ENCODE measurements around the gene TMC6. TPM values are rescaled to one million over a fixed set of nuclear protein-coding genes. Genes with fewer than 3 reads are reported as not detected.
A peak's percentile ranks its signal among the peaks of the same experiment; 100 is the strongest.

Gene TMC6
- total RNA-seq, 2 donors from 2014 or later, result 36.1 to 65.2 TPM

DNA sequence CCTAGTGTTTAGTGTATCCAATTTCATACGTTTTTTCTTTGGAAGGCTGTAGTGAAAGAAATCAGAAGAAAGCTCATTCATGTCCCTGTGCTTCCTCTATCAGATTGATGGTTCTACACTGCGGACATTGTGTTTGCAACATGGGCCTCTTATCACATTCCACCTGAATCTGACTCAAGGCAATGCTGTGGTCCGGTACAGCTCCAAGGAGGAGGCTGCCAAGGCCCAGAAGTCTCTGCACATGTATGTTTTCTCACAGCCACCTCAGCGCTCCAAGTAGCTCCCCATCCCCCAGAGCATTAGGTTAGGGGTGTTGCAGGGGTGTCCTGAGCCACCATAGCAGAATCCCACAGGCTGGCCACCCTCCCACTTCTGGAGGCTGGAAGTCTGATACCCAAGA, 25.2 kb downstream of the TMC6 start:
- Histone ChIP-seq H3K36me3 (peaks cover 5 to 9% of the 10 kb centered on the region in 2 donors), H3K27me3 (replicated peaks; ENCODE audit: insufficient read depth) (no peaks in the 10 kb centered on the region), H3K4me3 (no peak overlapping the region), H3K4me1 (replicated peaks) (no peaks in the 10 kb centered on the region), H3K27ac (peak overlapping the region in 1 of 2 donors; percentile 25), H3K9me3 (no peaks in the 10 kb centered on the region)
- 35% methylated on average over 4 of the region's 4 CpGs for WGBS
- no peak for DNase-seq (ENCODE audit: low spot score)
- no peak for TF ChIP-seq POLR2AphosphoS5 (IDR thresholded peaks at IDR 0.05)
- TF ChIP-seq, protein P1, sequence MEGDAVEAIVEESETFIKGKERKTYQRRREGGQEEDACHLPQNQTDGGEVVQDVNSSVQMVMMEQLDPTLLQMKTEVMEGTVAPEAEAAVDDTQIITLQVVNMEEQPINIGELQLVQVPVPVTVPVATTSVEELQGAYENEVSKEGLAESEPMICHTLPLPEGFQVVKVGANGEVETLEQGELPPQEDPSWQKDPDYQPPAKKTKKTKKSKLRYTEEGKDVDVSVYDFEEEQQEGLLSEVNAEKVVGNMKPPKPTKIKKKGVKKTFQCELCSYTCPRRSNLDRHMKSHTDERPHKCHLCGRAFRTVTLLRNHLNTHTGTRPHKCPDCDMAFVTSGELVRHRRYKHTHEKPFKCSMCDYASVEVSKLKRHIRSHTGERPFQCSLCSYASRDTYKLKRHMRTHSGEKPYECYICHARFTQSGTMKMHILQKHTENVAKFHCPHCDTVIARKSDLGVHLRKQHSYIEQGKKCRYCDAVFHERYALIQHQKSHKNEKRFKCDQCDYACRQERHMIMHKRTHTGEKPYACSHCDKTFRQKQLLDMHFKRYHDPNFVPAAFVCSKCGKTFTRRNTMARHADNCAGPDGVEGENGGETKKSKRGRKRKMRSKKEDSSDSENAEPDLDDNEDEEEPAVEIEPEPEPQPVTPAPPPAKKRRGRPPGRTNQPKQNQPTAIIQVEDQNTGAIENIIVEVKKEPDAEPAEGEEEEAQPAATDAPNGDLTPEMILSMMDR (IDR thresholded peaks at IDR 0.05), result no peak
- TF ChIP-seq POLR2A (IDR thresholded peaks at IDR 0.05), result no peak
- intact Hi-C loops (cut with DNase I), result loop anchor here (10.0 kb wide), 1 partner anchor 59 kb away; no protein-coding TSS in a partner anchor

DNA sequence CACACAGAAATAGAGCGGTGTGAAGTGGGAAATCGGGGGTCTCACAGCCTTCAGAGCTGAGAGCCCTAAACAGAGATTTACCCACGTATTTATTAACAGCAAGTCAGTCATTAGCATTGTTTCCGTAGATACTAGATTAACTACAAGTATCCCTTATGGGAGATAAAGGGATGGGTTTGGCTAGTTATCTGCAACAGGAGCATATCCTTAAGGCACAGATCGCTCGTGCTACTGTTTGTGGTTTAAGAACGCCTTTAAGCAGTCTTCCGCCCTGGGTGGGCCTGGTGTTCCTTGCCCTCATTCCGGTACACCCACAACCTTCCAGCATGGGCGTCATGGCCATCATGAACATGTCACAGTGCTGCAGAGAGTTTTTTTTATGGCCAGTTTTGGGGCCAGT, 27.0 kb downstream of the TMC6 start:
- TF ChIP-seq, protein P1 (IDR thresholded peaks at IDR 0.05), result no peak
- TF ChIP-seq POLR2AphosphoS5 (IDR thresholded peaks at IDR 0.05), result no peak
- TF ChIP-seq POLR2A (IDR thresholded peaks at IDR 0.05), result no peak
- DNase-seq (ENCODE audit: low spot score), result no peak
- intact Hi-C loops (cut with DNase I), result loop anchor here (10.0 kb wide), 1 partner anchor 57 kb away; no protein-coding TSS in a partner anchor
- H3K4me3 ChIP-seq, result no peak overlapping the region
- no peaks in the 10 kb centered on the region for H3K27me3 ChIP-seq (replicated peaks; ENCODE audit: insufficient read depth)
- 95% methylated on average over 10 of the region's 10 CpGs for WGBS
- peaks cover 5 to 16% of the 10 kb centered on the region in 2 donors for H3K36me3 ChIP-seq
- no peaks in the 10 kb centered on the region for H3K9me3 ChIP-seq
- no peak overlapping the region for H3K27ac ChIP-seq
- no peaks in the 10 kb centered on the region for H3K4me1 ChIP-seq (replicated peaks)

DNA sequence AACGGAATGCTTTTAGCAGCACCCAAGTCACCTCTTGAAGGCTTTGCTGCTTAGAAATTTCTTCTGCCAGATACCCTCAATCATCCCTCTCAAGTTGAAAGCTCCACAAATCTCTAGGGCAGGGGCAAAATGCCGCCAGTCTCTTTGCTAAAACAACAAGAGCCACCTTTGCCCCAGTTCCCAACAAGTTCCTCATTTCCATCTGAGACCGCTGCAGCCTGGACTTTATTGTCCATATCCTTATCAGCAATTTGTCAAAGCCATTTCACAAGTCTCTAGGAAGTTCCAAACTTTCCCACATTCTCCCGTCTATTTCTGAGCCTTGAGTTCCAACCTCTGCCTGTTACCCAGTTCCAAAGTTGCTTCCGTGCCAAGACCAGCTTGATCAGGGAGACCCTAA, 27.4 kb downstream of the TMC6 start:
- peaks cover 5 to 16% of the 10 kb centered on the region in 2 donors for H3K36me3 ChIP-seq

DNA sequence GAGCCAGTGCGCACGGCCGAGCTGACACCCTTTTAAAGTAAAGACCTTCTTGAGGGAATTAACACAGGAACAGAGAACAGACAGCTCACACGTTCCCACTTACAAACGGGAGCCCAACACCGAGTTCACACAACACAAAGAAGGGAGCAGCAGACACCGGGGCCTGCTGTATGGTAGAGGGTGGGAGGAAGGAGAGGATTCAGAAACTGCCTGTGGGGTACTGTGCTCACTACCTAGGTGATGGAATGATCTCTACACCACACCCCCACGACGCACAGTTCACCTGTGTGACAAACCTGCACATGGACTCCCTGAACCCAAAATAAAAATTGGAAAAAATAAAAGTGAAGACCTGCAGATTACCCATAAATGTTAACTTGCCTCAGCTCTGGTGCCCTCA, 32.5 kb downstream of the TMC6 start:
- TF ChIP-seq POLR2A (IDR thresholded peaks at IDR 0.05) (no peak), POLR2AphosphoS5 (IDR thresholded peaks at IDR 0.05) (no peak)
- TF ChIP-seq, protein P1 (IDR thresholded peaks at IDR 0.05), result no peak
- intact Hi-C loops (cut with DNase I), result no loop called here
- H3K36me3 ChIP-seq, result peaks cover 5 to 17% of the 10 kb centered on the region in 2 donors

More for the DNA sequence above, 27.4 kb downstream of the TMC6 start:
- no peak overlapping the region for H3K4me3 ChIP-seq
- H3K27me3 ChIP-seq (replicated peaks; ENCODE audit: insufficient read depth), result no peaks in the 10 kb centered on the region
- H3K27ac ChIP-seq, result no peak overlapping the region
- 94% methylated on average over 5 of the region's 5 CpGs for WGBS
- intact Hi-C loops (cut with DNase I), result loop anchor here (10.0 kb wide), 1 partner anchor 56 kb away; no protein-coding TSS in a partner anchor
- no peak for DNase-seq (ENCODE audit: low spot score)
- no peaks in the 10 kb centered on the region for H3K4me1 ChIP-seq (replicated peaks)
- TF ChIP-seq POLR2A (IDR thresholded peaks at IDR 0.05) (no peak), POLR2AphosphoS5 (IDR thresholded peaks at IDR 0.05) (no peak)
- TF ChIP-seq, protein P1 (IDR thresholded peaks at IDR 0.05), result no peak
- no peaks in the 10 kb centered on the region for H3K9me3 ChIP-seq

DNA sequence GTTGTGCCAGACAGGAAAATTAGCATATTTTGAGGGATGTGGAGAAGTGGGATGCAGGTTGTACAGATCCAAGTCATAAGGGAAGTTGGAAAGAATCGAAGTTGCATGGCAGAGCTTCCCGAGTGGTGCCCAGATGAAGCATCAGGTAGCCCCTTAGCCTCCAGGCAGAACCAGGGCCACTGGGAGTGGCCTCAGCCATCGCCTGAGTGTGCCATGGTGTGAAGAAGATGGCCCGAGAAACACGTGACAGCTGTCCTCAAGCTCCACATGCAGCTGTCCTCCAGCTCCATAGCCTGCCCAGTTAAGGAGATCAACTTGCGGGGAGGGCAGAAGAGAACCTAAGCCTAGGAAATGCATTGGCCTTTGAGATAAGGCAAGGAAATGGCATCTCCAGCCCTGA, 33.5 kb downstream of the TMC6 start:
- WGBS, result 83% methylated on average over 5 of the region's 6 CpGs
- Histone ChIP-seq H3K9me3 (no peaks in the 10 kb centered on the region), H3K27ac (no peak overlapping the region), H3K4me1 (replicated peaks) (no peaks in the 10 kb centered on the region), H3K4me3 (no peak overlapping the region), H3K36me3 (peaks cover 4 to 17% of the 10 kb centered on the region in 2 donors), H3K27me3 (replicated peaks; ENCODE audit: insufficient read depth) (no peaks in the 10 kb centered on the region)
- no peak for TF ChIP-seq POLR2A (IDR thresholded peaks at IDR 0.05)
- TF ChIP-seq, protein P1 (IDR thresholded peaks at IDR 0.05), result no peak
- TF ChIP-seq POLR2AphosphoS5 (IDR thresholded peaks at IDR 0.05), result no peak
- intact Hi-C loops (cut with DNase I), result no loop called here
- no peak for DNase-seq (ENCODE audit: low spot score)

More for the DNA sequence above, 32.5 kb downstream of the TMC6 start:
- 85% methylated on average over 9 of the region's 9 CpGs for WGBS
- Histone ChIP-seq H3K9me3 (no peaks in the 10 kb centered on the region), H3K27ac (no peak overlapping the region), H3K4me1 (replicated peaks) (no peaks in the 10 kb centered on the region), H3K27me3 (replicated peaks; ENCODE audit: insufficient read depth) (no peaks in the 10 kb centered on the region), H3K4me3 (no peak overlapping the region)
- no peak for DNase-seq (ENCODE audit: low spot score)
